GM13977 (cell line): ENCODE measurements around the gene METTL21A.
"Not testable (repeated sequence)": the region's sequence is repeated elsewhere in the genome, so short reads cannot be mapped to it uniquely, and the experiment has no call there.

Experiments
- DNase-seq: peaks from one replicate; pipeline ENCODE4 v3.0.0; 2012; ENCODE audit warnings: low spot score
- in situ Hi-C: fragments of 300-500 bp; cut with MboI; formaldehyde crosslinking; loops from one replicate; pipeline ENCODE4 v1.12.0; 2022; ENCODE audit warnings: low sequenced_read_pairs, low pct_unique_long_range_greater_than_20kb, mixed read lengths, inconsistent platforms; ENCODE audit not compliant: unreplicated experiment
- TF ChIP-seq, protein P1 (sequence below): IDR thresholded peaks from 2 replicates; pipeline ENCODE4 v1.5.1; 2012; ENCODE audit warnings: mild to moderate bottlenecking, control low read depth; ENCODE audit not compliant: insufficient read depth; ENCODE audit errors: extremely low read depth, missing control alignments

The METTL21A gene

DNA sequence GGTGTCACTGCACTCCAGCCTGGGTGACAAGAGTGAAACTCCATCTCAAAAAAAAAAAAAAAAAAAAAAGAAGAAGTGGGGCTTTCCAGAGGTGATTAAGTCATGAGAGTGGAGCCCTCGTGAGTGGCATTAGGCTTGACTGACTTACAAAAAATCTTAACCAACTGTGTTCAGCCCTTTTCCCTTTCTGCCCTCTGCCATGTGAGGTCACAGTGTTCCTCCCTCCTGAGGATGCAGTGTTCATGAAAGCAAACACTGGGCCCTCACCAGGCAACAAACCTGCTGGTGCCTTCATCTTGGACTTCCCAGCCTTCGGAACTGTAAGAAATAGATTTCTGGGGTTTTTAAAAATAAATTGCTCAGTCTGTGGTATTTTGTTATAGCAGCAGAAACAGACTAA is 37.0 kb upstream of the METTL21A start:
- TF ChIP-seq, protein P1, sequence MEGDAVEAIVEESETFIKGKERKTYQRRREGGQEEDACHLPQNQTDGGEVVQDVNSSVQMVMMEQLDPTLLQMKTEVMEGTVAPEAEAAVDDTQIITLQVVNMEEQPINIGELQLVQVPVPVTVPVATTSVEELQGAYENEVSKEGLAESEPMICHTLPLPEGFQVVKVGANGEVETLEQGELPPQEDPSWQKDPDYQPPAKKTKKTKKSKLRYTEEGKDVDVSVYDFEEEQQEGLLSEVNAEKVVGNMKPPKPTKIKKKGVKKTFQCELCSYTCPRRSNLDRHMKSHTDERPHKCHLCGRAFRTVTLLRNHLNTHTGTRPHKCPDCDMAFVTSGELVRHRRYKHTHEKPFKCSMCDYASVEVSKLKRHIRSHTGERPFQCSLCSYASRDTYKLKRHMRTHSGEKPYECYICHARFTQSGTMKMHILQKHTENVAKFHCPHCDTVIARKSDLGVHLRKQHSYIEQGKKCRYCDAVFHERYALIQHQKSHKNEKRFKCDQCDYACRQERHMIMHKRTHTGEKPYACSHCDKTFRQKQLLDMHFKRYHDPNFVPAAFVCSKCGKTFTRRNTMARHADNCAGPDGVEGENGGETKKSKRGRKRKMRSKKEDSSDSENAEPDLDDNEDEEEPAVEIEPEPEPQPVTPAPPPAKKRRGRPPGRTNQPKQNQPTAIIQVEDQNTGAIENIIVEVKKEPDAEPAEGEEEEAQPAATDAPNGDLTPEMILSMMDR = no peak
- peak; percentile 42 for DNase-seq
- in situ Hi-C loops = no loop called here

DNA sequence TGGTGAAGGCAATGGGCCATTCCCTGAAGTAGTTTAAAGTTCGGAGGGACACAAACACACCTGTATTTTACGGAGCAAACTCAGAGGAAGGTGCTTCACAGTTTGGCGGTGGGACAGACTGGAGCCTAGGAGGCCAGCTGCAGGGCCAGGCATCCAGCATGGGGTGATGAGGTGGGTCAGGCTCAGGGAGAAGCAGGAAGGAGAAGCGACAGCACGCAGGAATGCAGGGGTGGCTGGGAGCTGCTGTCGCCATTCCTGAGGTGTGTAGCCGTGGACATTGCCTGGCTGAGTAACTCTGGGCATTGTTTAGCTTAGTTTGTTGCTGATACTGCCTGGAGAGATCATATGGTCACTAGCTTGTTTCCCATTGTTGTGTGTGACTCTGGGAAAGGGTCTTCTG is 35.8 kb upstream of the METTL21A start:
- TF ChIP-seq, protein P1 = no peak
- DNase-seq = no peak
- in situ Hi-C loops = no loop called here

DNA sequence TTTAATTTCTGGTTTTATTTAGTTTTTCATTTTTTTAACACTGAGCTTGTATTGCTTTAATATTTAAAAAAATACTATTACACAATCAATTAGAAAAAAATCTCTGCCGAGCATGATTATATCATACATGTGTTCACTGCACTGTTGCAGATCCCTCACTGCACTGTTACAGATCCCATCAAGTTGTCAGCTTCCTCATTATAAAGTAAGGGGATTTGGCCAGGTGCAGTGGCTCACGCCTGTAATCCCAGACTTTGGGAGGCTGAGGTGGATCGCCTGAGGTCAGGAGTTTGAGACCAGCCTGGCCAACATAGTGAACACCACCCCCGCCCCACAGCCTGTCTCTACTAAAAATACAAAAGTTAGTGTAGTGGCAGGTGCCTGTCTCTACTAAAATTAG is 33.0 kb upstream of the METTL21A start:
- DNase-seq = no peak
- in situ Hi-C loops = no loop called here
- TF ChIP-seq, protein P1 = no peak

DNA sequence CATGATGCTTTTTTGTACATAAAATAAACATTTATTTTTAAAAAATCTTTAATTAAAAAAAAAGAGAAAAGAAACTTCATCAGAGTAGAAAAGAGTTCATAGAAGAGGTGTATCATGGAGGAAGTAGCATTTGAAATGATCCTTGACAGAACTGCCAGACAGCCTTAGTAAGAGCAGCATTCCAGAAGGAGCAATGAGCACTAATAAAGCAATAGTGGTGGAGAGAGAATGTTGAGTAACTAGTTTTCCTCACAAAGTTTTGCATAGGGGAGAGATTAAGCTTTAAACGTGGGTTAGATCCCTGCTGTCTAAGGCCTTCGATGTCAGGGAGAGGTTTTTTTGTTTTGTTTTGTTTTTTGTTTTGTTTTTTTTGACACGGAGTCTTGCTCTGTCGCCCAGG is 29.8 kb upstream of the METTL21A start:
- TF ChIP-seq, protein P1 = no peak
- in situ Hi-C loops = no loop called here

DNA sequence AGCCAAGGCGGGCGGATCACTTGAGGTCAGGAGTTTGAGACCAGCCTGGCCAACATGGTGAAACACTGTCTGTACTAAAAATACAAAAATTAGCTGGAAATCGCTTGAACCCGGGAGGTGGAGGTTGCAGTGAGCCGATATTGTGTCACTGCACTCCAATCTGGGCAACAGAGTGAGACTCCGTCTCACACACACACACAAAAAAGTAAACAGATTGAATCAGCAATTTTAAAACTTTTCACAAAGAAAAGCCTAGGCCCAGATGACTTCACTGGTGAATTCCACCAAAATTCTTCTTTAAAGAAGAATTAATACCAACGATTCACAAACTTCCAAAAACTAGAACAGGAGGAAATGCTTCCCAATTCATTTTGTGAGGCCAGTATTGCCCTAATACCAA is 21.4 kb upstream of the METTL21A start:
- DNase-seq, in situ Hi-C loops: not testable (repeated sequence)

More for the DNA sequence above, 29.8 kb upstream of the METTL21A start:
- no peak for DNase-seq

DNA sequence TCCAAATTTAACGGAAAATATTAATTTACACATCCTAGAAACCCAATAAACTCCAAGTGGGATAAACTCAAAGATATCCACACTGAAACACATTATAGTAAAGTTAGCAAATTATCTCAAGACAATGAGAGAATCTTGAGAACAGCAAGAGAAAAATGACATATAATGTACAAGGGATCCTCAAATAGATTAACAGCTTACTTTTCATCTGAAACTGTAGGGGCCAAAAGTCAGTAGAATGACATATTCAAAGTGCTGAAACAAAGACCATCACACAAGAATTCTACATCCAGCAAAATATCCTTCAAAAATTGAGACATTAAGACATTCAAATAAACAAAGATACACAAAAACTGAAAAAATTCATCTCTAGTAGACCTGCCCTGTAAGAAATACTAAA is 18.7 kb upstream of the METTL21A start:
- DNase-seq = no peak
- in situ Hi-C loops = no loop called here
- TF ChIP-seq, protein P1 = no peak

DNA sequence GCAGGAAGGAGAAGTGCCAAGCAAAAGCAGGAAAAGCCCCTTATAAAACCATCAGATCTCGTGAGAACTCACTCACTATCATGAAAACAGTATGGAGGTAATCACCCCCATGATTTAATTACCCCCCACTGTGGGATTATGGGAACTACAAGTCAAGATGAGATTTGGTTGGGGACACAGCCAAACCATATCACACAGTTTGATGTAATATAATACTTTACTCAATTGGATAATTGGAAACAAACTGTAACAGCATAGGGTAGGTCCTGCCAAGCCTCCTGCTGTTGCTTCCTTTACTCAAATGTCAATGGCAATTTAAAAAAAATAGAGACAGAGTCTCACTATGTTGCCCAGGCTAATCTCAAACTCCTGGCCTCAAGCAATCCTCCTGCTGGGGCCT is 15.5 kb upstream of the METTL21A start:
- DNase-seq = no peak
- in situ Hi-C loops = no loop called here
- TF ChIP-seq, protein P1 = no peak

DNA sequence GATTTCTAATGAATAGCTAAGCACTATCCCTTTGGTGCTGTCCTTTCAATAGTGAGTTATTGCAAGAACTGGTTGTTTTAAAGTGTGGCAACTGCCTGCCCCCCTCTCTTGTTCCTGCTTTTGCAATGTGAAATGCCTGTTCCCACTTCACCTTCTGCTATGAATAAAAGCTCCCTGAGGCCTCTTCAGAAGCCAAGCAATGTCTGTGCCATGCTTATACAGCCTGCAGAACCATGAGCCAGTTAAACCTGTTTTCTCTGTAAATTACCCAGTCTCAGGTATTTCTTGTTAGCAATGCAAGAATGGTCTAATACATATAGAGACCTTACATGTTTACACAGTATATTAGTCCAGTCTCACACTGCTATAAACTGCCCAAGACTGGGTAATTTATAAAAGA is 15.0 kb upstream of the METTL21A start:
- in situ Hi-C loops = no loop called here
- TF ChIP-seq, protein P1 = no peak
- DNase-seq = no peak

DNA sequence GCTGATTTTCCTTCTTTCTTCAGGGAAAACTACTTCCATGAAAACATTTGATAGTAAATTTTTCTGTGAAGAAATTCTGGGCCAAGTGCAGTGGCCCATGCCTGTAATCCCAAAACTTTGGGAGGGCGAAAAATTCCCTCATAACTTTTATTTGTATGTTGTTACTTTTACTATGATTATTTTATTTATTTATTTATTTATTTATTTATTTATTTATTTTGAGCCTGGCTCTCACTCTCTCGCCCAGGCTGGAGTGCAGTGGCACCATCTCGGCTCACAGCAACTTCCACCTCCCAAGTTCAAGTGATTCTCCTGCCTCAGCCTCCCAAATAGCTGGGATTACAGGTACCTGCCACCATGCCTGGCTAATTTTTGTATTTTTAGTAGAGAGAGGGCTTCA is 14.1 kb upstream of the METTL21A start:
- in situ Hi-C loops = not testable (repeated sequence)

More for the DNA sequence above, 14.1 kb upstream of the METTL21A start:
- not testable (repeated sequence) for DNase-seq
